GM04504 (cell line): ENCODE measurements around the gene CCDC70.
"Not testable (repeated sequence)": the region's sequence is repeated elsewhere in the genome, so short reads cannot be mapped to it uniquely, and the experiment has no call there.

Experiments
- DNase-seq: peaks from one replicate; pipeline ENCODE4 v3.0.0-alpha.2; 2012; ENCODE audit warnings: low read depth

CCDC70 gene

GRCh38 chr13:51909265-51909664 lies 47.5 kb downstream of the CCDC70 start:
- not testable (repeated sequence) for DNase-seq

DNA sequence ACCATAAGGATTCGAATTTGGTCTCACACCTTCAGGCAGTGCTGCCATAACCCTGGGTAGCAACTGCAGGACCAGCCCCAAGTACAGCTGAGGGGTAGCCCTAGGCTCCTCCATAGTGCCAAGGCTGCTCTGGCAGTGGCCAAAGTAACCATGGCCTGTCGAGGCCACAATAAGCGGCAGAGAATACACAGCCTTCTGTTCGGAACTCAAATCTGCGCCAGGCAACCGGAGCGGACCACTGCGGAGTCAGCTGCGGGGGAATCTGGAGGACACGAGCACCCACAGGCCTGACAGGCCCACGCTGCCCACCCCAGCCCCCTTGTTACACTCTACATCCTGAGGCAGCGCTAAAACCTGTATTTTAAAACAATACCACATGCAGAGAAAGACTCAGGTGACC lies 48.7 kb downstream of the CCDC70 start:
- DNase-seq: no peak

GRCh38 chr13:51912091-51912490 lies 50.3 kb downstream of the CCDC70 start:
- DNase-seq: no peak

- no peak for DNase-seq
These were observed 50.9 kb downstream of the CCDC70 start for GRCh38 chr13:51912511-51913225.

DNA sequence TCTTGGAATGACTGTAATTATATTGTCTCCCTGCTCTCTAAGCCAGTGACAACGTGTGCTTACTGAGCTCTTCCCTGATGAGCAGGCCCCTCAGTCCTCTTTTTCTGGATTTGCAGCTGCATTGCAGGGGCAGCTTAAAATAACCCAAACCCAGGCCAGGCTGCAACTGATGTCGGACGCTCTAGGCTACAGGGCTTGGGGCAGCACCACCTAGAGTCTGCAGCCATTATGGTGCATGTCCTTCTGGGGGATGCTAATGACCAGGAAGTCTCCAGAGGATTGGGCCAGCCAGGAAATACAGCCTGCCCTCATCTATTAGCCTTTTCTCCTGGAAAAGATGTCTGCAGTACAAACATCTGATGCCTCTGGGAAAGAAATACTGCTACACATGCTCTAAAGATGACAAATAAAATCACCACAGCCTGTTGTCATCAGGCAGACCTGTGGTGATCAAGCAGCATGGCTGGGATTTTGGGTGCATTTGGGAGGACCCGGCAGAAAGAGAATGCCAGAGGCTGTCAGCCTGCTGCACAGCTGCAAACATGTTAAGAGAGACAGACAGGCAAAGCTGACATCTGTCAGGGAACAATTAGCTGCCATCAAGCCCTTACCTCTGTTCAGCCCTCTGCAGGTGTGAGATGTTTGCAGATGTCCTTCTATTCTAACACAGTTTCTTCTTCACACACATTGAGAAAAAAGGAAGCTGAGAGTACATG lies 51.8 kb downstream of the CCDC70 start:
- DNase-seq: no peak

- DNase-seq: no peak
These were observed 52.3 kb downstream of the CCDC70 start for GRCh38 chr13:51914137-51914493.
